Adrenal gland (tissue), 12 donors: ENCODE measurements around the gene PNPLA8. TPM values are rescaled to one million over a fixed set of nuclear protein-coding genes. Genes with fewer than 3 reads are reported as not detected.
"Not testable (repeated sequence)": the region's sequence is repeated elsewhere in the genome, so short reads cannot be mapped to it uniquely, and the experiment has no call there.

ENCODE experiments used
- DNase-seq, 7 donors: peaks; one replicate each; pipeline ENCODE4 v3.0.0-alpha.2; 2019 to 2020
- H3K27ac ChIP-seq, 5 donors: fragments of 200-600 bp; sonication (generic) in 4 of 5; 1 replicate in 3 of 5; 2 replicates in 2 of 5; pipeline versions ENCODE4 v1.5.1 to v1.8.0; 2016 to 2020; ENCODE audit warnings: mild to moderate bottlenecking in 1 of 5
- H3K27me3 ChIP-seq: fragments of 200-600 bp; 2 replicates; pipeline ENCODE4 v1.8.0; 2021
- H3K36me3 ChIP-seq, 2 donors: fragments of 200-600 bp; replicated peaks in 1 of 2; 1 replicate in 1 of 2; 2 replicates in 1 of 2; pipeline versions ENCODE4 v1.5.1 to v1.8.0; 2018 to 2022
- H3K4me1 ChIP-seq, 2 donors: fragments of 200-600 bp; replicated peaks in 1 of 2; 1 replicate in 1 of 2; 2 replicates in 1 of 2; pipeline versions ENCODE4 v1.5.1 to v1.8.0; 2018 to 2021
- H3K4me3 ChIP-seq, 4 donors: fragments of 200-600 bp; sonication (generic) in 3 of 4; one replicate each; pipeline ENCODE4 v1.5.1; 2016 to 2018
- H3K9me3 ChIP-seq, 3 donors: fragments of 200-600 bp; sonication (generic) in 1 of 3; replicated peaks in 1 of 3; 1 replicate in 2 of 3; 2 replicates in 1 of 3; pipeline versions ENCODE4 v1.5.1 to v1.8.0; 2016 to 2021
- CTCF ChIP-seq, 6 experiments: fragments of 450-650 bp in 4 of 6; fragments of 200-600 bp in 2 of 6; sonication (generic) in 1 of 6; IDR thresholded peaks; 1 replicate in 5 of 6; 2 replicates in 1 of 6; pipeline versions ENCODE4 v1.5.1 to v1.8.0; 2016 to 2021; ENCODE audit warnings: antibody characterized with exemption in 6 of 6, mild to moderate bottlenecking in 2 of 6, moderate library complexity in 1 of 6
- POLR2A ChIP-seq, 2 donors: fragments of 450-650 bp; IDR thresholded peaks; one replicate each; pipeline ENCODE4 v1.6.1; 2017; ENCODE audit warnings: antibody characterized with exemption in 2 of 2, mild to moderate bottlenecking in 2 of 2, moderate library complexity in 1 of 2
- WGBS, 4 donors: extraction: QIAGEN DNeasy Blood & Tissue Kit in 2 of 4; methylation state at CpG; one replicate each; pipeline versions ENCODE4 v1.1.5 to v1.1.7; 2013 to 2017; 5-methylcytosine and 5-hydroxymethylcytosine counted together
- intact Hi-C, 2 donors: fragments of 100-400 bp; cut with DNase I; formaldehyde crosslinking; loops; one replicate each; pipeline versions ENCODE4 v1.14.1 to v1.15.0; 2022 to 2023
- polyA plus RNA-seq, 3 donors: library from polyadenylated mRNA; stranded (reverse); fragments of 200-250 nt in 2 of 3; fragments of 350-450 nt in 1 of 3; fragmentation: Illumina TruSeq in 1 of 3; extraction: RNeasy Lipid Tissue Mini Kit (QIAGEN cat#74804) in 1 of 3; gene quantifications; one replicate each; pipeline ENCODE4 v1.2.3, GENCODE V29; 2013 to 2014
- total RNA-seq, 9 donors: library from RNA; depleted of rRNA in 4 of 9; stranded (reverse); fragments of >200 nt in 4 of 9; fragments of 120-200 nt in 1 of 9; fragmentation: NEBNext Ultra II Directional in 1 of 9; extraction: Animal tissue kit (Norgen Biotek cat#: 25700) in 1 of 9; gene quantifications; one replicate each; pipeline versions ENCODE4 v1.1.0 to v1.2.4, GENCODE V29; 2013 to 2023
- donor health status: healthy with polysubstance abuse.
- donor health status: Bipolar disorder and iron deficiency.
- donor health status: DM: yes; HTN: yes; CAD: no.
- donor health status: DM: no; HTN: no; CAD: no.
- donor health status: DM: no; HTN: no; CAD: no.
- donor health status: DM: yes; HTN: yes; CAD: no.

Gene PNPLA8
- total and polyA plus RNA-seq, 12 donors = 17.9 to 131 (median 50.5) TPM

GRCh38 chr7:108479751-108480150 is 46.2 kb downstream of the PNPLA8 start:
- no peaks in the 10 kb centered on the region for H3K9me3 ChIP-seq
- H3K4me1 ChIP-seq = no peaks in the 10 kb centered on the region
- WGBS, 4 donors = 95 to 100% (median 97%) methylated on average over 2 of the region's 2 CpGs
- intact Hi-C loops = no loop called here
- no peak overlapping the region for H3K27ac ChIP-seq
- no peak for TF ChIP-seq CTCF (IDR thresholded peaks at IDR 0.05)
- DNase-seq = no peak
- no peaks in the 10 kb centered on the region for H3K27me3 ChIP-seq
- H3K4me3 ChIP-seq = no peak overlapping the region
- H3K36me3 ChIP-seq = peaks cover 0 to 15% of the 10 kb centered on the region in 2 donors

GRCh38 chr7:108479118-108479517 is 46.8 kb downstream of the PNPLA8 start:
- peaks cover 0 to 15% of the 10 kb centered on the region in 2 donors for H3K36me3 ChIP-seq

GRCh38 chr7:108468246-108468645 is 57.7 kb downstream of the PNPLA8 start:
- no peaks in the 10 kb centered on the region for H3K4me1 ChIP-seq
- H3K27ac ChIP-seq = no peak overlapping the region
- DNase-seq = no peak
- WGBS, 4 donors = 65 to 78% (median 77%) methylated on average over 4 of the region's 4 CpGs
- no peak overlapping the region for H3K4me3 ChIP-seq
- H3K36me3 ChIP-seq = no peaks in the 10 kb centered on the region
- intact Hi-C loops = no loop called here
- TF ChIP-seq CTCF (IDR thresholded peaks at IDR 0.05) (no peak), POLR2A (IDR thresholded peaks at IDR 0.05) (no peak)
- no peaks in the 10 kb centered on the region for H3K9me3 ChIP-seq
- no peaks in the 10 kb centered on the region for H3K27me3 ChIP-seq

More at GRCh38 chr7:108479118-108479517, 46.8 kb downstream of the PNPLA8 start:
- H3K4me1 ChIP-seq = no peaks in the 10 kb centered on the region
- no peak for TF ChIP-seq POLR2A (IDR thresholded peaks at IDR 0.05)
- no peak for TF ChIP-seq CTCF (IDR thresholded peaks at IDR 0.05)
- WGBS, 4 donors = 93 to 95% (median 95%) methylated on average over 5 of the region's 5 CpGs
- no peak for DNase-seq
- no peak overlapping the region for H3K27ac ChIP-seq
- no peaks in the 10 kb centered on the region for H3K27me3 ChIP-seq
- no peak overlapping the region for H3K4me3 ChIP-seq
- no peaks in the 10 kb centered on the region for H3K9me3 ChIP-seq
- intact Hi-C loops = no loop called here

GRCh38 chr7:108467391-108467790 is 58.5 kb downstream of the PNPLA8 start:
- WGBS, 4 donors = 30 to 49% (median 34%) methylated on average over 2 of the region's 2 CpGs
- Histone ChIP-seq H3K36me3 (no peaks in the 10 kb centered on the region), H3K27ac (no peak overlapping the region), H3K27me3 (no peaks in the 10 kb centered on the region), H3K9me3 (no peaks in the 10 kb centered on the region), H3K4me3 (no peak overlapping the region), H3K4me1 (no peaks in the 10 kb centered on the region)
- TF ChIP-seq POLR2A (IDR thresholded peaks at IDR 0.05) (no peak), CTCF (IDR thresholded peaks at IDR 0.05) (no peak)
- intact Hi-C loops = no loop called here
- no peak for DNase-seq

GRCh38 chr7:108466322-108466721 is 59.6 kb downstream of the PNPLA8 start:
- WGBS, 4 donors = 69 to 96% (median 95%) methylated on average over 2 of the region's 2 CpGs
- DNase-seq, H3K9me3 ChIP-seq, H3K36me3 ChIP-seq, H3K4me3 ChIP-seq, intact Hi-C loops, H3K27ac ChIP-seq, H3K4me1 ChIP-seq, H3K27me3 ChIP-seq: not testable (repeated sequence)
